DOHH2 (cell line): ENCODE results near the gene MET.

ENCODE experiments used
- H3F3A ChIP-seq: fragments of 200-600 bp; sonication (generic), shearing (Covaris generic); 2 replicates; pipeline ENCODE4 v1.6.0; 2016; ENCODE audit warnings: antibody characterized with exemption, mild to moderate bottlenecking; ENCODE audit not compliant: control insufficient read depth, insufficient read depth
- H3K27ac ChIP-seq: fragments of 200-600 bp; sonication (generic); 2 replicates; pipeline ENCODE4 v1.5.1; 2014; ENCODE audit warnings: low read depth, mild to moderate bottlenecking, low read length, moderate library complexity
- H3K27me3 ChIP-seq: fragments of 200-600 bp; sonication (generic); 2 replicates; pipeline ENCODE4 v1.6.1; 2014; ENCODE audit warnings: mild to moderate bottlenecking, low read length, mixed read lengths; ENCODE audit not compliant: control insufficient read depth
- H3K36me3 ChIP-seq: fragments of 200-600 bp; sonication (generic); 2 replicates; pipeline ENCODE4 v1.6.1; 2014; ENCODE audit warnings: mild to moderate bottlenecking, low read length, moderate library complexity, mixed read lengths; ENCODE audit not compliant: control insufficient read depth
- H3K4me1 ChIP-seq: fragments of 200-600 bp; sonication (generic); 2 replicates; pipeline ENCODE4 v1.6.1; 2014; ENCODE audit warnings: mild to moderate bottlenecking, low read length, mixed read lengths; ENCODE audit not compliant: control insufficient read depth
- H3K4me2 ChIP-seq: fragments of 200-600 bp; sonication (generic); 2 replicates; pipeline ENCODE4 v1.6.0; 2014; ENCODE audit warnings: mild to moderate bottlenecking, low read length, moderate library complexity
- H3K4me3 ChIP-seq: fragments of 200-600 bp; sonication (generic); 2 replicates; pipeline ENCODE4 v1.5.1; 2014; ENCODE audit warnings: mild to moderate bottlenecking, low read length, mixed read lengths
- H3K79me2 ChIP-seq: fragments of 200-600 bp; sonication (generic); 2 replicates; pipeline ENCODE4 v1.6.1; 2014; ENCODE audit warnings: mild to moderate bottlenecking, low read length, mixed read lengths; ENCODE audit not compliant: control insufficient read depth
- H3K9me2 ChIP-seq: fragments of 200-600 bp; sonication (generic); replicated peaks from 2 replicates; pipeline ENCODE4 v1.6.1; 2014; ENCODE audit warnings: mild to moderate bottlenecking, low read length, mixed read lengths; ENCODE audit not compliant: control insufficient read depth
- H3K9me3 ChIP-seq: fragments of 200-600 bp; sonication (generic); 2 replicates; pipeline ENCODE4 v1.6.1; 2014; ENCODE audit warnings: antibody characterized with exemption, low read length, mixed read lengths; ENCODE audit not compliant: control insufficient read depth, insufficient read depth
- H4K20me1 ChIP-seq: fragments of 200-600 bp; sonication (generic); 2 replicates; pipeline ENCODE4 v1.6.0; 2014; ENCODE audit warnings: low read depth, mild to moderate bottlenecking, antibody characterized with exemption, low read length, moderate library complexity; ENCODE audit not compliant: control insufficient read depth, insufficient read depth
- CTCF ChIP-seq: fragments of 200-600 bp; sonication (generic); IDR thresholded peaks from one replicate; pipeline ENCODE4 v1.5.1; 2014; ENCODE audit warnings: antibody characterized with exemption, mild to moderate bottlenecking, low read depth, low read length; ENCODE audit not compliant: poor library complexity, severe bottlenecking
- EZH2phosphoT487 ChIP-seq: fragments of 200-600 bp; sonication (generic); IDR thresholded peaks from 2 replicates; pipeline ENCODE4 v1.6.1; 2017; ENCODE audit warnings: borderline replicate concordance, mild to moderate bottlenecking, antibody characterized with exemption, low read length, moderate library complexity, mixed read lengths

Gene MET

GRCh38 chr7:116728413-116728812, 56.4 kb downstream of the MET start:
- 0 out of 2 replicates have a peak, but pooled peaks cover 4% of the 10 kb centered on the region for H3K27me3 ChIP-seq
- H3K79me2 ChIP-seq = no peaks in the 10 kb centered on the region
- H3K27ac ChIP-seq = no peak overlapping the region
- H3K4me1 ChIP-seq = no peaks in the 10 kb centered on the region
- no peaks in the 10 kb centered on the region for H4K20me1 ChIP-seq
- H3K4me3 ChIP-seq = no peak overlapping the region
- H3K36me3 ChIP-seq = no peaks in the 10 kb centered on the region
- no peaks in the 10 kb centered on the region for H3F3A ChIP-seq
- H3K9me3 ChIP-seq = no peaks in the 10 kb centered on the region
- H3K4me2 ChIP-seq = no peak overlapping the region
- TF ChIP-seq CTCF (no peak), EZH2phosphoT487 (no peak)
- no peaks in the 10 kb centered on the region for H3K9me2 ChIP-seq

- no peaks in the 10 kb centered on the region for H3F3A ChIP-seq
- no peaks in the 10 kb centered on the region for H3K9me2 ChIP-seq
- H3K27me3 ChIP-seq = 0 out of 2 replicates have a peak, but pooled peaks cover 4% of the 10 kb centered on the region
- H4K20me1 ChIP-seq = no peaks in the 10 kb centered on the region
- H3K36me3 ChIP-seq = no peaks in the 10 kb centered on the region
- no peaks in the 10 kb centered on the region for H3K9me3 ChIP-seq
- no peak for TF ChIP-seq EZH2phosphoT487
- no peaks in the 10 kb centered on the region for H3K79me2 ChIP-seq
- H3K4me1 ChIP-seq = no peaks in the 10 kb centered on the region
- no peak overlapping the region for H3K4me2 ChIP-seq
- H3K27ac ChIP-seq = no peak overlapping the region
- H3K4me3 ChIP-seq = no peak overlapping the region
Measured at GRCh38 chr7:116730097-116731022, 58.4 kb downstream of the MET start.

DNA sequence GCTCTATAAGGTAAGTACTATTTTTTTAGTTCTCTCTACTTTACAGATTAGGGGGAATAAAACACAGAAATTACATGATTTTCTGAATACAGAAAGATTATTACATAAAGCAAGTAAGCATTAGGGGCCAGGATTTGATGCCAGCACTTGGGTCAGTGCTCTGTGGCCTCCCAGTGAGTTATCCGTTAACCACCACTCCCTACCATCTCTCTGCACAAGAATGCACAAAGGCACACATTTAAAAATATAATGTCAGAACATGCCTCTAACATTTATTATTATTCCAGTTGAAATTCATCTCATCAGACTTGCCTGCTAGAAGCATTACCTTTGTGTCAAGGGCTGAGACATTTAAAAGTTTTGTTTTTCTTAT, 59.0 kb downstream of the MET start:
- no peak overlapping the region for H3K4me3 ChIP-seq
- no peaks in the 10 kb centered on the region for H3K4me1 ChIP-seq
- no peak overlapping the region for H3K4me2 ChIP-seq
- H3K36me3 ChIP-seq = no peaks in the 10 kb centered on the region
- H3K9me3 ChIP-seq = no peaks in the 10 kb centered on the region
- no peaks in the 10 kb centered on the region for H4K20me1 ChIP-seq
- TF ChIP-seq EZH2phosphoT487 = no peak
- no peak for TF ChIP-seq CTCF
- no peaks in the 10 kb centered on the region for H3K79me2 ChIP-seq
- no peaks in the 10 kb centered on the region for H3K9me2 ChIP-seq
- no peaks in the 10 kb centered on the region for H3F3A ChIP-seq
- H3K27ac ChIP-seq = no peak overlapping the region
- 0 out of 2 replicates have a peak, but pooled peaks cover 4% of the 10 kb centered on the region for H3K27me3 ChIP-seq
